Measurements from ENCODE around the gene NEDD4. TPM values are rescaled to one million over a fixed set of nuclear protein-coding genes. Genes with fewer than 3 reads are reported as not detected.
"Not testable (repeated sequence)": the region's sequence is repeated elsewhere in the genome, so short reads cannot be mapped to it uniquely, and the experiment has no call there.

NEDD4 gene
- total RNA-seq, 1 donor from 2014 or later: 24.1 TPM

DNA sequence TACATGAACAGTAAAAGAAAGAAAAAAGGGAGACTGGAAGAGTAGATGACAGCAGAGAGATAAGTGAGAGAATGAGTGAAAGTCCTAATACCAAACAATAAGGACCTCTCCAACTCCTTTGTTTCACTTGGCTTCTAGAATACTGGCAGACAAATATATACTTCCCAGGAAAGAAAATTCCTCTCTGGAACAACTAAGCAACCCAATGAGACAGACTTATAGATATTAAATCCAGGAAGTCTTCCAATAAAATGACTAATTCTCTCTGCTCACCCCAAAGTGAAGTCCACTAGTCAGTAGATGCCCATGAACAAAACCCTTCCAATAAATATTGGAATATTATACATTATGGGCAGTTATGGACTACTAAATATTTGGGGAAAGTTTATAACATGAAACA is 114.2 kb downstream of the NEDD4 start:
- TF ChIP-seq, protein P1, sequence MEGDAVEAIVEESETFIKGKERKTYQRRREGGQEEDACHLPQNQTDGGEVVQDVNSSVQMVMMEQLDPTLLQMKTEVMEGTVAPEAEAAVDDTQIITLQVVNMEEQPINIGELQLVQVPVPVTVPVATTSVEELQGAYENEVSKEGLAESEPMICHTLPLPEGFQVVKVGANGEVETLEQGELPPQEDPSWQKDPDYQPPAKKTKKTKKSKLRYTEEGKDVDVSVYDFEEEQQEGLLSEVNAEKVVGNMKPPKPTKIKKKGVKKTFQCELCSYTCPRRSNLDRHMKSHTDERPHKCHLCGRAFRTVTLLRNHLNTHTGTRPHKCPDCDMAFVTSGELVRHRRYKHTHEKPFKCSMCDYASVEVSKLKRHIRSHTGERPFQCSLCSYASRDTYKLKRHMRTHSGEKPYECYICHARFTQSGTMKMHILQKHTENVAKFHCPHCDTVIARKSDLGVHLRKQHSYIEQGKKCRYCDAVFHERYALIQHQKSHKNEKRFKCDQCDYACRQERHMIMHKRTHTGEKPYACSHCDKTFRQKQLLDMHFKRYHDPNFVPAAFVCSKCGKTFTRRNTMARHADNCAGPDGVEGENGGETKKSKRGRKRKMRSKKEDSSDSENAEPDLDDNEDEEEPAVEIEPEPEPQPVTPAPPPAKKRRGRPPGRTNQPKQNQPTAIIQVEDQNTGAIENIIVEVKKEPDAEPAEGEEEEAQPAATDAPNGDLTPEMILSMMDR (IDR thresholded peaks at IDR 0.05): no peak
- no peak for DNase-seq (ENCODE audit: extremely low spot score, unreplicated experiment)
- Mint-ChIP-seq H3K4me3 (ENCODE audit: unreplicated experiment) (no peak overlapping the region), H3K36me3 (ENCODE audit: unreplicated experiment) (peaks cover 4% of the 10 kb centered on the region), H3K27ac (ENCODE audit: unreplicated experiment) (no peak overlapping the region), H3K27me3 (ENCODE audit: unreplicated experiment) (no peaks in the 10 kb centered on the region), H3K4me1 (ENCODE audit: unreplicated experiment) (peaks cover 18% of the 10 kb centered on the region), H3K9me3 (ENCODE audit: unreplicated experiment) (no peaks in the 10 kb centered on the region)

DNA sequence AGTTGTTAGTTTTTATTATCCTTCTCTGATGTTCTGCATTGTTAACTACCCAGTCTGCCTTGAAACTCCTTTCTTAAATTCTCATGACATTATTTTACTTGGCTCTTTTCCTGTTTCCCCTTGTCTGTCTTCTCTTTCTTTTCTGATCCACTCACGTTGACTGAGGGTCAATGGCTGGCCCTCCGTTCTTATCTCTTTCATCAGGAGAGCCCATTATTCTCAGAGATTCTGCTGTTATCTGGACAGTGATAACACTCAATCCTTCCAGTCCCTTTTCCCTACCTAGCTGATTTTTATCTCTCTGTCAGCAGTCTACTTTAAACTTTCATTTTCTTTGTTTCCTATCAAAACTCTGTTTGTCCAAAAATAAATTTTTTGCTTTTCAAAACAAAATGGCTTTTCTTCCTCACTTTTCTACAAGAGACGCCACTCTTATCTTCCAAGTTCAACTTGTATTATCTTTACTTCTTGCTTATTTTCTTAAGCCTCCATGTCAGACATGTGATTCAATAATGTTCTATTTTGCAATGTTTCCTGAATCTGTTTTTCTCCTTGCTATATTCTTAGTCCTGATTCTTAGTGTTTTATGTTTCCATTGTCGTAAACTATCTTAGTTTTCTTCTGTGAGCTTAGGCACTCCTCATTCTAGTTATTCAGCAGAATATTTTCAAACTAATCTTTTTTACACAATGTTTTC is 120.2 kb downstream of the NEDD4 start:
- Mint-ChIP-seq H3K36me3 (ENCODE audit: unreplicated experiment) (peaks cover 12% of the 10 kb centered on the region), H3K27ac (ENCODE audit: unreplicated experiment) (peak overlapping the region; percentile 91), H3K27me3 (ENCODE audit: unreplicated experiment) (no peaks in the 10 kb centered on the region), H3K4me3 (ENCODE audit: unreplicated experiment) (peak overlapping the region; percentile 49), H3K9me3 (ENCODE audit: unreplicated experiment) (no peaks in the 10 kb centered on the region), H3K4me1 (ENCODE audit: unreplicated experiment) (peaks cover 21% of the 10 kb centered on the region)
- TF ChIP-seq, protein P1 (IDR thresholded peaks at IDR 0.05): no peak
- no peak for DNase-seq (ENCODE audit: extremely low spot score, unreplicated experiment)

DNA sequence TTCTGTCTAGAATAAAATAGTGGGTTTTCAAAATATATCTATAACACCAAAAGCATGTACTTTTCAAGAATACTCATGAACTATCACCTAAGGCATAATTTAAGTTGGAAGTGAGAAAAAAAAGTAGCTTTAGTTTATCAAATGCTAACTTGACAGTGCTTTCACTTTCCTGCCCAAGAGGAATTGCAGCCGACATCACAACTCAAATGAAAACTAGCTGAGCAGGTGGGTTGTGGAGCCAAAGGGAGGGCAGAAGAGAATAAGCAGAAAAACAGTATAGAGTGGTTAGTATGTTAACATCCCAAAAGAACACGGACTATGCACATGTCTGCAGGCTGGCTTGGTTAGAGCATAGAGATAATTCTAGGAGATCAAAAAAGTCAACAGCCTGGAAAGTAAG is 120.9 kb downstream of the NEDD4 start:
- H3K27me3 Mint-ChIP-seq (ENCODE audit: unreplicated experiment): no peaks in the 10 kb centered on the region
- peaks cover 12% of the 10 kb centered on the region for H3K36me3 Mint-ChIP-seq (ENCODE audit: unreplicated experiment)
- H3K9me3 Mint-ChIP-seq (ENCODE audit: unreplicated experiment): no peaks in the 10 kb centered on the region
- peaks cover 21% of the 10 kb centered on the region for H3K4me1 Mint-ChIP-seq (ENCODE audit: unreplicated experiment)
- H3K27ac Mint-ChIP-seq (ENCODE audit: unreplicated experiment): peak overlapping the region; percentile 91
- H3K4me3 Mint-ChIP-seq (ENCODE audit: unreplicated experiment): peak overlapping the region; percentile 49
- no peak for DNase-seq (ENCODE audit: extremely low spot score, unreplicated experiment)
- TF ChIP-seq, protein P1 (IDR thresholded peaks at IDR 0.05): no peak

GRCh38 chr15:55869660-55870059 is 123.8 kb downstream of the NEDD4 start:
- TF ChIP-seq, protein P1 (IDR thresholded peaks at IDR 0.05): no peak
- Mint-ChIP-seq H3K9me3 (ENCODE audit: unreplicated experiment) (no peaks in the 10 kb centered on the region), H3K4me3 (ENCODE audit: unreplicated experiment) (no peak overlapping the region), H3K27me3 (ENCODE audit: unreplicated experiment) (no peaks in the 10 kb centered on the region), H3K36me3 (ENCODE audit: unreplicated experiment) (peaks cover 10% of the 10 kb centered on the region), H3K4me1 (ENCODE audit: unreplicated experiment) (peaks cover 19% of the 10 kb centered on the region), H3K27ac (ENCODE audit: unreplicated experiment) (no peak overlapping the region)
- no peak for DNase-seq (ENCODE audit: extremely low spot score, unreplicated experiment)

DNA sequence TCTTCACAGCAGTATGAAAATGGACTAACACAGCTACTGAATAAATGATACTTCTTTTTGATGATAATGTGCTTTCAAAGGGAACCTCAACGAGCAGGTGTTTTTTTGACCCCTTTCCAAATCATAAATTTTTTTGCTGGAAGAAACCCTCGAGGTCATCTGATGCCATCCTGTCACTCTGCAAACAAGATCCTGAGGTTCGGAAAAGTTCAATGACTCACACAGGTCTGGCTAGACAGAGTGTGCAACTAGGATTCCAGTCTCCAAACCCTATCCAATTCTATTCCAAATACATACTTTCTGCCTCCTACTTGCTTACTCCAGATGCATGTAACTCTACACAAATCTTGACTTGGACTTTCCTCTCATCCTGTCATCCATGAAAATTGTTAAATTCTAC is 124.7 kb downstream of the NEDD4 start:
- DNase-seq (ENCODE audit: extremely low spot score, unreplicated experiment): no peak
- H3K4me1 Mint-ChIP-seq (ENCODE audit: unreplicated experiment): peaks cover 19% of the 10 kb centered on the region
- no peak overlapping the region for H3K4me3 Mint-ChIP-seq (ENCODE audit: unreplicated experiment)
- H3K27ac Mint-ChIP-seq (ENCODE audit: unreplicated experiment): no peak overlapping the region
- no peaks in the 10 kb centered on the region for H3K9me3 Mint-ChIP-seq (ENCODE audit: unreplicated experiment)
- H3K36me3 Mint-ChIP-seq (ENCODE audit: unreplicated experiment): peaks cover 10% of the 10 kb centered on the region
- TF ChIP-seq, protein P1 (IDR thresholded peaks at IDR 0.05): no peak
- no peaks in the 10 kb centered on the region for H3K27me3 Mint-ChIP-seq (ENCODE audit: unreplicated experiment)

- H3K27me3 Mint-ChIP-seq (ENCODE audit: unreplicated experiment); H3K36me3 Mint-ChIP-seq (ENCODE audit: unreplicated experiment); H3K9me3 Mint-ChIP-seq (ENCODE audit: unreplicated experiment): not testable (repeated sequence)
These were observed 125.1 kb downstream of the NEDD4 start for GRCh38 chr15:55868291-55868690.

More at GRCh38 chr15:55868291-55868690, 125.1 kb downstream of the NEDD4 start:
- H3K4me3 Mint-ChIP-seq (ENCODE audit: unreplicated experiment); DNase-seq (ENCODE audit: extremely low spot score, unreplicated experiment); H3K27ac Mint-ChIP-seq (ENCODE audit: unreplicated experiment): not testable (repeated sequence)
- H3K4me1 Mint-ChIP-seq (ENCODE audit: unreplicated experiment): peaks cover 16% of the 10 kb centered on the region

Data from osteocyte (in vitro differentiated cells).